Body of pancreas (tissue), 4 donors: ENCODE data around the gene HMX1.

ENCODE experiments used
- POLR2A ChIP-seq, 3 donors: fragments of 450-650 bp; IDR thresholded peaks; one replicate each; pipeline ENCODE4 v1.6.1; 2016; ENCODE audit warnings: antibody characterized with exemption in 3 of 3, mild to moderate bottlenecking in 2 of 3
- TF ChIP-seq, protein P1 (sequence below), 7 experiments: fragments of 450-650 bp in 4 of 7; fragments of 200-600 bp in 3 of 7; sonication (generic) in 3 of 7; IDR thresholded peaks; one replicate each; pipeline ENCODE4 v1.5.1; 2016 to 2019; ENCODE audit warnings: antibody characterized with exemption in 7 of 7

DNA sequence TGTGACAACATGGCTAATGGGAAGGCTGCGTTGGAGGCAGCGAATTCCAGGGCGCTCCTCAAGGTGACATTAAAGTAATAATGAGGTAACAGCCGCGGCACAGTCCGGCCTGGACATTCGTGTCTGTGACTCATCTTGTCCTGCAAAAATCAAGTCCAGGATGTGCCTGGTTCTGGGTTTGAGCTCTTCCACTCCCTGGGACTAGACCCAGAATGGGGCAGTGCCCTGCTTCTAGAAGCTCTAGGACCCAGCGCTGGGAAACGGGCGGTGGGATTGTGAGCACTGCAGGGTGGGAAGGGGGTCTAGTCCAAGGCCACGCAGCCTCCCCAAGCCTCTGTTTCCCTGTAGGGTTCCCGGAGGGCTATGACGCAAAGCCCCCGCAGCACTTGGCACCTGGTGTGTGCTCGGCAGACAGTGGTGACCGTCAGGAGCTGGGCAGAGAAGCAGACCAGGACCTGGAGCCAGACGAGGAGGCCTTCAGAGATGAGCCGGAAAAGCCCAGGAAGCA, 34.9 kb downstream of the HMX1 start:
- TF ChIP-seq, protein P1, sequence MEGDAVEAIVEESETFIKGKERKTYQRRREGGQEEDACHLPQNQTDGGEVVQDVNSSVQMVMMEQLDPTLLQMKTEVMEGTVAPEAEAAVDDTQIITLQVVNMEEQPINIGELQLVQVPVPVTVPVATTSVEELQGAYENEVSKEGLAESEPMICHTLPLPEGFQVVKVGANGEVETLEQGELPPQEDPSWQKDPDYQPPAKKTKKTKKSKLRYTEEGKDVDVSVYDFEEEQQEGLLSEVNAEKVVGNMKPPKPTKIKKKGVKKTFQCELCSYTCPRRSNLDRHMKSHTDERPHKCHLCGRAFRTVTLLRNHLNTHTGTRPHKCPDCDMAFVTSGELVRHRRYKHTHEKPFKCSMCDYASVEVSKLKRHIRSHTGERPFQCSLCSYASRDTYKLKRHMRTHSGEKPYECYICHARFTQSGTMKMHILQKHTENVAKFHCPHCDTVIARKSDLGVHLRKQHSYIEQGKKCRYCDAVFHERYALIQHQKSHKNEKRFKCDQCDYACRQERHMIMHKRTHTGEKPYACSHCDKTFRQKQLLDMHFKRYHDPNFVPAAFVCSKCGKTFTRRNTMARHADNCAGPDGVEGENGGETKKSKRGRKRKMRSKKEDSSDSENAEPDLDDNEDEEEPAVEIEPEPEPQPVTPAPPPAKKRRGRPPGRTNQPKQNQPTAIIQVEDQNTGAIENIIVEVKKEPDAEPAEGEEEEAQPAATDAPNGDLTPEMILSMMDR (IDR thresholded peaks at IDR 0.05): no peak
- no peak for TF ChIP-seq POLR2A (IDR thresholded peaks at IDR 0.05)
